CD14-positive monocyte (primary cell): ENCODE measurements around the gene PTPRD. TPM values are rescaled to one million over a fixed set of nuclear protein-coding genes. Genes with fewer than 3 reads are reported as not detected.

ENCODE experiments used
- DNase-seq, 3 donors: peaks; one replicate each; pipeline ENCODE4 v3.0.0-alpha.2; 2011 to 2022
- H2AFZ ChIP-seq: 2 replicates; pipeline ENCODE4 v1.6.0; 2012; ENCODE audit warnings: mild to moderate bottlenecking, low read depth, low read length, inconsistent platforms; ENCODE audit not compliant: insufficient read depth, poor library complexity, severe bottlenecking
- H3K27ac ChIP-seq, 2 donors: 1 replicate in 1 of 2; 2 replicates in 1 of 2; pipeline ENCODE4 v1.5.1; 2012 to 2013; ENCODE audit warnings: low read length in 2 of 2, control low read depth in 1 of 2, inconsistent platforms in 1 of 2, low read depth in 1 of 2, mild to moderate bottlenecking in 1 of 2
- H3K27me3 ChIP-seq, 2 donors: one replicate each; pipeline versions ENCODE4 v1.6.0 to v1.6.1; 2011 to 2013; ENCODE audit warnings: low read length in 2 of 2; ENCODE audit not compliant: control insufficient read depth in 2 of 2, insufficient read depth in 2 of 2
- H3K36me3 ChIP-seq, 2 donors: replicated peaks in 1 of 2; 1 replicate in 1 of 2; 2 replicates in 1 of 2; pipeline versions ENCODE4 v1.5.1 to v1.6.1; 2012 to 2013; ENCODE audit warnings: low read length in 2 of 2, control low read depth in 1 of 2, inconsistent platforms in 1 of 2, mild to moderate bottlenecking in 1 of 2; ENCODE audit not compliant: insufficient read depth in 2 of 2, control insufficient read depth in 1 of 2
- H3K4me1 ChIP-seq, 2 donors: 1 replicate in 1 of 2; 2 replicates in 1 of 2; pipeline versions ENCODE4 v1.5.1 to v1.6.1; 2012 to 2013; ENCODE audit warnings: low read length in 2 of 2, control low read depth in 1 of 2, inconsistent platforms in 1 of 2, mild to moderate bottlenecking in 1 of 2, moderate library complexity in 1 of 2; ENCODE audit not compliant: insufficient read depth in 2 of 2, control insufficient read depth in 1 of 2
- H3K4me2 ChIP-seq: replicated peaks from 2 replicates; pipeline ENCODE3; 2012; ENCODE audit warnings: low read length, moderate library complexity, mild to moderate bottlenecking; ENCODE audit not compliant: poor library complexity, severe bottlenecking; ENCODE audit errors: extremely low read depth
- H3K4me3 ChIP-seq, 3 experiments: fragments of 200-600 bp in 1 of 3; sonication (generic) in 1 of 3; replicated peaks in 1 of 3; 1 replicate in 2 of 3; 2 replicates in 1 of 3; pipeline ENCODE4 v1.5.1; 2011 to 2013; ENCODE audit warnings: low read length in 3 of 3, mild to moderate bottlenecking in 3 of 3, control low read depth in 2 of 3, low read depth in 2 of 3, inconsistent platforms in 1 of 3, moderate library complexity in 1 of 3
- H3K79me2 ChIP-seq: 2 replicates; pipeline ENCODE4 v1.6.0; 2012; ENCODE audit warnings: mild to moderate bottlenecking, control low read depth, inconsistent platforms, low read length, moderate library complexity; ENCODE audit not compliant: insufficient read depth
- H3K9ac ChIP-seq: 2 replicates; pipeline ENCODE4 v1.6.0; 2017; ENCODE audit warnings: low read length, mild to moderate bottlenecking; ENCODE audit not compliant: insufficient read depth, poor library complexity, severe bottlenecking
- H3K9me3 ChIP-seq, 2 donors: replicated peaks in 1 of 2; 1 replicate in 1 of 2; 2 replicates in 1 of 2; pipeline versions ENCODE4 v1.5.1 to v1.6.1; 2012 to 2013; ENCODE audit warnings: low read length in 2 of 2, control low read depth in 1 of 2; ENCODE audit not compliant: control insufficient read depth in 1 of 2, insufficient read depth in 1 of 2
- H4K20me1 ChIP-seq: 2 replicates; pipeline ENCODE4 v1.6.0; 2012; ENCODE audit warnings: mild to moderate bottlenecking, low read length, control low read depth, moderate library complexity; ENCODE audit not compliant: insufficient read depth
- H3K27ac Mint-ChIP-seq, 7 donors: one replicate each; pipeline ENCODE4 v1.8.0; 2020; ENCODE audit warnings: mild to moderate bottlenecking in 7 of 7, mixed read lengths in 7 of 7, moderate library complexity in 6 of 7, inconsistent platforms in 2 of 7
- H3K27me3 Mint-ChIP-seq, 3 donors: one replicate each; pipeline ENCODE4 v1.8.0; 2021 to 2022; ENCODE audit warnings: low read depth in 3 of 3, mild to moderate bottlenecking in 3 of 3, mixed read lengths in 3 of 3, moderate library complexity in 3 of 3, inconsistent platforms in 1 of 3
- H3K36me3 Mint-ChIP-seq, 2 donors: one replicate each; pipeline ENCODE4 v1.8.0; 2020; ENCODE audit warnings: mixed read lengths in 2 of 2, inconsistent platforms in 1 of 2, mild to moderate bottlenecking in 1 of 2
- H3K4me1 Mint-ChIP-seq: one replicate; pipeline ENCODE4 v1.8.0; 2020; ENCODE audit warnings: mild to moderate bottlenecking, mixed read lengths
- H3K4me3 Mint-ChIP-seq, 2 donors: one replicate each; pipeline ENCODE4 v1.8.0; 2020; ENCODE audit warnings: mild to moderate bottlenecking in 2 of 2, mixed read lengths in 2 of 2, moderate library complexity in 1 of 2
- H3K9me3 Mint-ChIP-seq, 7 donors: one replicate each; pipeline ENCODE4 v1.8.0; 2020 to 2022; ENCODE audit warnings: mixed read lengths in 7 of 7, mild to moderate bottlenecking in 6 of 7, moderate library complexity in 6 of 7, inconsistent platforms in 2 of 7
- WGBS: methylation state at CpG from one replicate; pipeline ENCODE4 v1.1.5; 2013; ENCODE audit warnings: missing lambda C conversion rate; ENCODE audit not compliant: insufficient coverage; 5-methylcytosine and 5-hydroxymethylcytosine counted together
- intact Hi-C, 2 donors: fragments of 100-400 bp; cut with micrococcal nuclease; formaldehyde crosslinking; loops; one replicate each; pipeline versions ENCODE4 v1.15.0 to v1.15.1; 2023
- polyA plus RNA-seq, 3 donors: library from polyadenylated mRNA; depleted of rRNA in 1 of 3; unstranded in 2 of 3; stranded (reverse) in 1 of 3; fragments of 300-500 nt in 2 of 3; fragments of >200 nt in 1 of 3; fragmentation: Illumina TruSeq in 2 of 3; gene quantifications; 1 replicate in 2 of 3; 2 replicates in 1 of 3; pipeline ENCODE4 v1.2.3, GENCODE V29; 2012 to 2021
- TF ChIP-seq, protein P1 (sequence below): fragments of 200-600 bp; IDR thresholded peaks from one replicate; pipeline ENCODE4 v1.8.0; 2022; ENCODE audit warnings: antibody characterized with exemption, mild to moderate bottlenecking

The PTPRD gene
- polyA plus RNA-seq, 3 donors: not detected

- no peaks in the 10 kb centered on the region for H4K20me1 ChIP-seq
- no peak overlapping the region for H3K4me2 ChIP-seq
- H3K9ac ChIP-seq: no peak overlapping the region
- H3K79me2 ChIP-seq: no peaks in the 10 kb centered on the region
- no peak overlapping the region for H3K4me3 Mint-ChIP-seq
- intact Hi-C loops: no loop called here
- no peaks in the 10 kb centered on the region for H3K4me1 ChIP-seq
- no peaks in the 10 kb centered on the region for H3K36me3 Mint-ChIP-seq
- TF ChIP-seq, protein P1, sequence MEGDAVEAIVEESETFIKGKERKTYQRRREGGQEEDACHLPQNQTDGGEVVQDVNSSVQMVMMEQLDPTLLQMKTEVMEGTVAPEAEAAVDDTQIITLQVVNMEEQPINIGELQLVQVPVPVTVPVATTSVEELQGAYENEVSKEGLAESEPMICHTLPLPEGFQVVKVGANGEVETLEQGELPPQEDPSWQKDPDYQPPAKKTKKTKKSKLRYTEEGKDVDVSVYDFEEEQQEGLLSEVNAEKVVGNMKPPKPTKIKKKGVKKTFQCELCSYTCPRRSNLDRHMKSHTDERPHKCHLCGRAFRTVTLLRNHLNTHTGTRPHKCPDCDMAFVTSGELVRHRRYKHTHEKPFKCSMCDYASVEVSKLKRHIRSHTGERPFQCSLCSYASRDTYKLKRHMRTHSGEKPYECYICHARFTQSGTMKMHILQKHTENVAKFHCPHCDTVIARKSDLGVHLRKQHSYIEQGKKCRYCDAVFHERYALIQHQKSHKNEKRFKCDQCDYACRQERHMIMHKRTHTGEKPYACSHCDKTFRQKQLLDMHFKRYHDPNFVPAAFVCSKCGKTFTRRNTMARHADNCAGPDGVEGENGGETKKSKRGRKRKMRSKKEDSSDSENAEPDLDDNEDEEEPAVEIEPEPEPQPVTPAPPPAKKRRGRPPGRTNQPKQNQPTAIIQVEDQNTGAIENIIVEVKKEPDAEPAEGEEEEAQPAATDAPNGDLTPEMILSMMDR: no peak
- WGBS: no CpG with 5 or more reads among the region's 1 CpG
- no peak overlapping the region for H2AFZ ChIP-seq
- H3K9me3 ChIP-seq: no peaks in the 10 kb centered on the region
- DNase-seq: no peak
- no peak overlapping the region for H3K4me3 ChIP-seq
- no peak overlapping the region for H3K27ac ChIP-seq
- no peaks in the 10 kb centered on the region for H3K4me1 Mint-ChIP-seq
- peaks cover 0 to 2% (median 0%) of the 10 kb centered on the region in 3 donors for H3K27me3 Mint-ChIP-seq
- no peak overlapping the region for H3K27ac Mint-ChIP-seq
- peaks cover 0 to 5% (median 0%) of the 10 kb centered on the region in 7 donors for H3K9me3 Mint-ChIP-seq
- no peaks in the 10 kb centered on the region for H3K27me3 ChIP-seq
- H3K36me3 ChIP-seq: no peaks in the 10 kb centered on the region
Observed at GRCh38 chr9:10015755-10016154, 597.0 kb downstream of the PTPRD start.

- H3K4me1 ChIP-seq: no peaks in the 10 kb centered on the region
- H3K27ac ChIP-seq: no peak overlapping the region
- no peaks in the 10 kb centered on the region for H4K20me1 ChIP-seq
- no peak overlapping the region for H3K9ac ChIP-seq
- H3K4me3 Mint-ChIP-seq: no peak overlapping the region
- no peaks in the 10 kb centered on the region for H3K27me3 ChIP-seq
- H2AFZ ChIP-seq: no peak overlapping the region
- H3K4me3 ChIP-seq: no peak overlapping the region
- H3K4me1 Mint-ChIP-seq: no peaks in the 10 kb centered on the region
- H3K9me3 Mint-ChIP-seq: peaks cover 0 to 5% (median 0%) of the 10 kb centered on the region in 7 donors
- H3K4me2 ChIP-seq: no peak overlapping the region
- H3K36me3 ChIP-seq: no peaks in the 10 kb centered on the region
- WGBS: no CpG with 5 or more reads among the region's 2 CpGs
- TF ChIP-seq, protein P1: no peak
- intact Hi-C loops: no loop called here
- H3K36me3 Mint-ChIP-seq: no peaks in the 10 kb centered on the region
- H3K79me2 ChIP-seq: no peaks in the 10 kb centered on the region
- no peaks in the 10 kb centered on the region for H3K27me3 Mint-ChIP-seq
- DNase-seq: no peak
- no peaks in the 10 kb centered on the region for H3K9me3 ChIP-seq
- no peak overlapping the region for H3K27ac Mint-ChIP-seq
Observed at GRCh38 chr9:10014889-10015288, 597.9 kb downstream of the PTPRD start.
